H1 (cell line): Measurements from ENCODE around the gene SMIM33.

Experiments
- BACH1 ChIP-seq: IDR thresholded peaks from 2 replicates; pipeline ENCODE4 v1.6.1; 2012; ENCODE audit warnings: low read length, improper control_type of control experiment
- CTCF ChIP-seq, 3 experiments: IDR thresholded peaks; 1 replicate in 2 of 3; 2 replicates in 1 of 3; pipeline versions ENCODE4 v1.5.1 to v1.6.1; 2011; ENCODE audit warnings: low read length in 3 of 3, mild to moderate bottlenecking in 3 of 3, inconsistent platforms in 2 of 3, low read depth in 1 of 3, moderate library complexity in 1 of 3; ENCODE audit not compliant: insufficient read depth in 1 of 3; ENCODE audit errors: control extremely low read depth in 1 of 3
- EP300 ChIP-seq, 2 experiments: IDR thresholded peaks; 1 replicate in 1 of 2; 2 replicates in 1 of 2; pipeline ENCODE4 v1.6.1; 2011 to 2012; ENCODE audit warnings: low read depth in 2 of 2, low read length in 2 of 2, mild to moderate bottlenecking in 2 of 2, borderline replicate concordance in 1 of 2, inconsistent platforms in 1 of 2, moderate library complexity in 1 of 2
- EZH2 ChIP-seq: fragments of 200-600 bp; sonication (generic); IDR thresholded peaks from 2 replicates; pipeline ENCODE4 v1.7.1; 2012; ENCODE audit warnings: low read depth, mild to moderate bottlenecking, moderate library complexity, low read length, inconsistent platforms; ENCODE audit not compliant: severe bottlenecking
- JUND ChIP-seq: IDR thresholded peaks from 2 replicates; pipeline ENCODE4 v1.6.1; 2011; ENCODE audit warnings: mild to moderate bottlenecking, improper control_type of control experiment, low read length
- NRF1 ChIP-seq: IDR thresholded peaks from 2 replicates; pipeline ENCODE4 v1.6.1; 2011; ENCODE audit warnings: mild to moderate bottlenecking, low read depth, low read length, improper control_type of control experiment
- POLR2A ChIP-seq, 2 experiments: IDR thresholded peaks; 1 replicate in 1 of 2; 2 replicates in 1 of 2; pipeline ENCODE4 v1.6.1; 2011; ENCODE audit warnings: low read depth in 2 of 2, low read length in 2 of 2, mild to moderate bottlenecking in 2 of 2; ENCODE audit errors: control extremely low read depth in 1 of 2
- POLR2AphosphoS5 ChIP-seq: IDR thresholded peaks from 2 replicates; pipeline ENCODE4 v1.6.1; 2011; ENCODE audit warnings: low read depth, low read length
- RAD21 ChIP-seq, 2 experiments: IDR thresholded peaks in 1 of 2; conservative IDR thresholded peaks in 1 of 2; 2 replicates each; pipeline ENCODE4 v1.6.1; 2011; ENCODE audit warnings: low read depth in 2 of 2, low read length in 2 of 2, improper control_type of control experiment in 1 of 2, inconsistent platforms in 1 of 2, mild to moderate bottlenecking in 1 of 2, moderate library complexity in 1 of 2
- SIN3A ChIP-seq, 2 experiments: IDR thresholded peaks in 1 of 2; conservative IDR thresholded peaks in 1 of 2; 2 replicates each; pipeline ENCODE4 v1.6.1; 2011 to 2012; ENCODE audit warnings: low read length in 2 of 2, improper control_type of control experiment in 1 of 2, low read depth in 1 of 2, mild to moderate bottlenecking in 1 of 2
- SP1 ChIP-seq: IDR thresholded peaks from 2 replicates; pipeline ENCODE4 v1.6.1; 2011; ENCODE audit warnings: low read depth, low read length
- SP2 ChIP-seq: IDR thresholded peaks from 2 replicates; pipeline ENCODE4 v1.6.1; 2012; ENCODE audit warnings: mild to moderate bottlenecking, low read length, inconsistent platforms
- ZNF274 ChIP-seq: IDR thresholded peaks from 2 replicates; pipeline ENCODE4 v1.7.0; 2012; ENCODE audit warnings: low read length, borderline replicate concordance; ENCODE audit errors: extremely low read depth
- TF ChIP-seq, protein P1 (sequence below): IDR thresholded peaks from 2 replicates; pipeline ENCODE4 v1.6.1; 2012; ENCODE audit warnings: inconsistent platforms

DNA sequence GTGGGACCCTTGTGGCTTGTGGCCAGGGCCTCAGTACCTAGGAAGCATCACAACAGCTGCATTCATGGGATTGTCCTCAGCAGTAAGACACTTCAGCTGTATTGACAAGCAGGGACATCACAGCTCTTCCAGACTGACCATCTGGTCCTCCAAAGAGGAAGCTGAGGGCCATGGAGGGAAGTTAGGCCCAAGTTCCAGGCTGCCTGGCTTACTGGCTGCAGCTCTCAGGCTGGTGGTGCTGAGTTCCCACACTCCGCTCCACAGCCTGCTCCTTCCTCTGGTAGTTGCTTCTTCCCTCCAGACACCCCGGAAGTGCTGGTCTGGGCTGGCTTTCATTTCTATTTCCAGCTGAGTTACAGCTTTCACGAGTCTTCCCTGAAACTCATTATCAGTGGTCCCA lies 17.5 kb downstream of the SMIM33 start:
- TF ChIP-seq POLR2A (IDR thresholded peaks at IDR 0.05; ENCODE audit: control extremely low read depth in 1 of 2, low read depth in 2 of 2, low read length in 2 of 2), result no peak
- no peak for TF ChIP-seq EZH2
- TF ChIP-seq EP300 (IDR thresholded peaks at IDR 0.05; ENCODE audit: borderline replicate concordance in 1 of 2, low read depth in 2 of 2, low read length in 2 of 2), result no peak
- TF ChIP-seq RAD21 (IDR thresholded peaks at IDR 0.05 in 1 of 2, conservative IDR thresholded peaks at IDR 0.05 in 1 of 2; ENCODE audit: low read depth in 2 of 2, low read length in 2 of 2), result no peak
- TF ChIP-seq SP1, result no peak
- no peak for TF ChIP-seq JUND
- TF ChIP-seq CTCF (IDR thresholded peaks at IDR 0.05; ENCODE audit: control extremely low read depth in 1 of 3, insufficient read depth in 1 of 3, low read depth in 1 of 3, low read length in 3 of 3), result no peak
- TF ChIP-seq BACH1, result no peak
- no peak for TF ChIP-seq ZNF274
- TF ChIP-seq SP2, result no peak
- TF ChIP-seq, protein P1, sequence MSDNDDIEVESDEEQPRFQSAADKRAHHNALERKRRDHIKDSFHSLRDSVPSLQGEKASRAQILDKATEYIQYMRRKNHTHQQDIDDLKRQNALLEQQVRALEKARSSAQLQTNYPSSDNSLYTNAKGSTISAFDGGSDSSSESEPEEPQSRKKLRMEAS, result no peak
- no peak for TF ChIP-seq SIN3A (conservative IDR thresholded peaks at IDR 0.05 in 1 of 2, IDR thresholded peaks at IDR 0.05 in 1 of 2; ENCODE audit: low read depth in 1 of 2, low read length in 2 of 2)
- TF ChIP-seq POLR2AphosphoS5, result no peak
- TF ChIP-seq NRF1, result no peak
